HepG2 (cell line): Measurements from ENCODE around the gene FBXL13. TPM values are rescaled to one million over a fixed set of nuclear protein-coding genes. Genes with fewer than 3 reads are reported as not detected.
A peak's percentile ranks its signal among the peaks of the same experiment; 100 is the strongest.

ENCODE experiments used
- AGO2 ChIP-seq: fragments of 200-400 bp; formaldehyde crosslinking; optimal IDR thresholded peaks from 2 replicates; pipeline ENCODE3; 2017; ENCODE audit warnings: mild to moderate bottlenecking, low read depth, low read length, moderate library complexity
- CREB1 ChIP-seq, 2 experiments: fragments of 450-650 bp in 1 of 2; IDR thresholded peaks; 2 replicates each; pipeline ENCODE4 v1.6.1; 2016 to 2017; ENCODE audit warnings: control low read depth in 1 of 2, mild to moderate bottlenecking in 1 of 2, missing compliant biosample characterization in 1 of 2, missing genetic modification characterization in 1 of 2
- DMAP1 ChIP-seq: IDR thresholded peaks from 2 replicates; pipeline ENCODE4 v1.6.1; 2016
- ESRRA ChIP-seq: sonication (generic); formaldehyde crosslinking; IDR thresholded peaks from 2 replicates; pipeline ENCODE4 v1.5.1; 2020; ENCODE audit warnings: mild to moderate bottlenecking, low read depth, missing genetic modification reagents
- HDAC2 ChIP-seq: sonication (generic); formaldehyde crosslinking; IDR thresholded peaks from 2 replicates; pipeline ENCODE4 v1.4.0; 2020; ENCODE audit warnings: missing genetic modification reagents
- MAF1 ChIP-seq: sonication (generic); formaldehyde crosslinking; IDR thresholded peaks from 2 replicates; pipeline ENCODE4 v1.5.0; 2020; ENCODE audit warnings: missing genetic modification reagents, borderline replicate concordance
- MXD3 ChIP-seq: IDR thresholded peaks from 2 replicates; pipeline ENCODE4 v1.6.1; 2016; ENCODE audit warnings: mild to moderate bottlenecking, missing biosample characterization, missing genetic modification reagents
- NRL ChIP-seq: sonication (generic); formaldehyde crosslinking; IDR thresholded peaks from 2 replicates; pipeline ENCODE4 v1.5.0; 2020; ENCODE audit warnings: missing genetic modification reagents, mild to moderate bottlenecking, moderate library complexity, borderline replicate concordance
- SAP130 ChIP-seq: IDR thresholded peaks from 2 replicates; pipeline ENCODE4 v1.6.1; 2016; ENCODE audit warnings: low read depth
- SETDB1 ChIP-seq: sonication (generic); formaldehyde crosslinking; IDR thresholded peaks from 2 replicates; pipeline ENCODE4 v1.5.1; 2020; ENCODE audit warnings: missing genetic modification reagents, mild to moderate bottlenecking, borderline replicate concordance
- SKI ChIP-seq: fragments of 450-650 bp; IDR thresholded peaks from one replicate; pipeline ENCODE4 v1.6.1; 2018; ENCODE audit warnings: mild to moderate bottlenecking; ENCODE audit not compliant: partially characterized antibody
- SMAD3 ChIP-seq: sonication (generic); formaldehyde crosslinking; IDR thresholded peaks from 2 replicates; pipeline ENCODE4 v1.4.0; 2020; ENCODE audit warnings: missing genetic modification reagents
- TAF1 ChIP-seq: sonication (generic); formaldehyde crosslinking; IDR thresholded peaks from 2 replicates; pipeline ENCODE4 v1.4.0; 2020; ENCODE audit warnings: missing genetic modification reagents
- THYN1 ChIP-seq: sonication (generic); formaldehyde crosslinking; IDR thresholded peaks from 2 replicates; pipeline ENCODE4 v1.8.1; 2023; ENCODE audit warnings: low read depth, mild to moderate bottlenecking, moderate library complexity, missing genetic modification reagents, borderline replicate concordance
- ZBTB43 ChIP-seq: sonication (generic); formaldehyde crosslinking; conservative IDR thresholded peaks from 2 replicates; pipeline ENCODE4 v1.4.0; 2020; ENCODE audit warnings: missing genetic modification reagents
- ZNF101 ChIP-seq: sonication (generic); formaldehyde crosslinking; IDR thresholded peaks from 2 replicates; pipeline ENCODE4 v1.4.0; 2020; ENCODE audit warnings: mild to moderate bottlenecking, low read depth, missing genetic modification reagents, borderline replicate concordance
- ZNF225 ChIP-seq: sonication (generic); formaldehyde crosslinking; IDR thresholded peaks from 2 replicates; pipeline ENCODE4 v1.4.0; 2020; ENCODE audit warnings: mild to moderate bottlenecking, missing genetic modification reagents
- ZNF572 ChIP-seq: sonication (generic); formaldehyde crosslinking; IDR thresholded peaks from 2 replicates; pipeline ENCODE4 v1.5.1; 2020; ENCODE audit warnings: mild to moderate bottlenecking, missing genetic modification reagents
- polyA plus RNA-seq, 8 experiments: library from polyadenylated mRNA; depleted of rRNA in 3 of 8; stranded (reverse) in 7 of 8; unstranded in 1 of 8; fragments of >200 nt; fragmentation: Illumina TruSeq in 4 of 8; extraction: Trizol in 4 of 8; gene quantifications; 2 replicates each; pipeline versions ENCODE4 v1.2.1 to v1.2.3, GENCODE V29; 2011 to 2016; ENCODE audit warnings: low read depth in 4 of 8, missing spikeins in 1 of 8, mixed read lengths in 1 of 8; ENCODE audit not compliant: insufficient read depth in 1 of 8
- total RNA-seq, 5 experiments: library from RNA; depleted of rRNA; stranded (reverse); fragments of >200 nt; fragmentation: Illumina TruSeq; extraction: Trizol; gene quantifications; 2 replicates each; pipeline ENCODE4 v1.2.3, GENCODE V29; 2016; ENCODE audit warnings: low read depth in 1 of 5
- TF ChIP-seq, protein P1 (sequence below): sonication (generic); formaldehyde crosslinking; IDR thresholded peaks from 2 replicates; pipeline ENCODE4 v1.4.0; 2020; ENCODE audit warnings: missing genetic modification reagents, borderline replicate concordance
- TF ChIP-seq, protein P2 (sequence below): sonication (generic); formaldehyde crosslinking; IDR thresholded peaks from 2 replicates; pipeline ENCODE4 v1.5.0; 2020; ENCODE audit warnings: missing genetic modification reagents
- TF ChIP-seq, protein P3 (sequence below): sonication (generic); formaldehyde crosslinking; IDR thresholded peaks from 2 replicates; pipeline ENCODE4 v1.8.1; 2022; ENCODE audit warnings: low read depth, mild to moderate bottlenecking, missing genetic modification reagents

FBXL13 gene
- total and polyA plus RNA-seq, 2 of the 13 experiments (the other 11 are each of a cell fraction or from before 2014, with no cell fraction given), result 0.24 to 0.77 TPM

DNA sequence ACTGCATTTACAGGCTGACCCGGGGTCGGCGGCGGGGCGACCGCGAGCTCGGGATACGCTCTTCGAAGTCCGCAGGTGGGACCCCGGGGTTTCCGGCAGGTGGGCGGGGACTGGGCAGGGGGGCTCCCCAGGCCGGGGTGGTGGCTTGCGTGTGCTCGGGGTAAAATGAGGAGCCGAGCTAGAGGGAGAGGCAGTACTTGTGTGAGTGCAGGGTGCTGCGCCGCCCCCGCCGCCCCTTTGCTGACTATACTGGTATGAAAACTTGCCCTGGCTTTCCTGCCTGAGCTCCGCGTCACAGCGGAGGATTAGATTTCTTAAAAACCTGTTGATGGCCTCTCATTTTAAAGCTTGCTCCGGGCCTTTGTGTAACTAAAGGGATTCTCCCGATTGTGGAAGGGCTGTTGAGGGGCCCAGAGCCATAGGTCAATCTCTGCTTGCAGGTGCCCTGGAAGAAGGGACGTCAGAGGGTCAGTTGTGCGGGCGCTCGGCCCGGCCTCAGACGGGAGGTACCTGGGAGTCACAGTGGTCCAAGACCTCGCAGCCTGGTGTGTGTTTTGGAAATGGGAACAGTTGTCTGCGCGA is 832 bp upstream of the FBXL13 start (continued):
- TF ChIP-seq HDAC2, result no peak
- peak; percentile 22; the same call in 1 of the 2 replicates for TF ChIP-seq ZNF572 (CRISPR knock-in tag)
- TF ChIP-seq, protein P1, sequence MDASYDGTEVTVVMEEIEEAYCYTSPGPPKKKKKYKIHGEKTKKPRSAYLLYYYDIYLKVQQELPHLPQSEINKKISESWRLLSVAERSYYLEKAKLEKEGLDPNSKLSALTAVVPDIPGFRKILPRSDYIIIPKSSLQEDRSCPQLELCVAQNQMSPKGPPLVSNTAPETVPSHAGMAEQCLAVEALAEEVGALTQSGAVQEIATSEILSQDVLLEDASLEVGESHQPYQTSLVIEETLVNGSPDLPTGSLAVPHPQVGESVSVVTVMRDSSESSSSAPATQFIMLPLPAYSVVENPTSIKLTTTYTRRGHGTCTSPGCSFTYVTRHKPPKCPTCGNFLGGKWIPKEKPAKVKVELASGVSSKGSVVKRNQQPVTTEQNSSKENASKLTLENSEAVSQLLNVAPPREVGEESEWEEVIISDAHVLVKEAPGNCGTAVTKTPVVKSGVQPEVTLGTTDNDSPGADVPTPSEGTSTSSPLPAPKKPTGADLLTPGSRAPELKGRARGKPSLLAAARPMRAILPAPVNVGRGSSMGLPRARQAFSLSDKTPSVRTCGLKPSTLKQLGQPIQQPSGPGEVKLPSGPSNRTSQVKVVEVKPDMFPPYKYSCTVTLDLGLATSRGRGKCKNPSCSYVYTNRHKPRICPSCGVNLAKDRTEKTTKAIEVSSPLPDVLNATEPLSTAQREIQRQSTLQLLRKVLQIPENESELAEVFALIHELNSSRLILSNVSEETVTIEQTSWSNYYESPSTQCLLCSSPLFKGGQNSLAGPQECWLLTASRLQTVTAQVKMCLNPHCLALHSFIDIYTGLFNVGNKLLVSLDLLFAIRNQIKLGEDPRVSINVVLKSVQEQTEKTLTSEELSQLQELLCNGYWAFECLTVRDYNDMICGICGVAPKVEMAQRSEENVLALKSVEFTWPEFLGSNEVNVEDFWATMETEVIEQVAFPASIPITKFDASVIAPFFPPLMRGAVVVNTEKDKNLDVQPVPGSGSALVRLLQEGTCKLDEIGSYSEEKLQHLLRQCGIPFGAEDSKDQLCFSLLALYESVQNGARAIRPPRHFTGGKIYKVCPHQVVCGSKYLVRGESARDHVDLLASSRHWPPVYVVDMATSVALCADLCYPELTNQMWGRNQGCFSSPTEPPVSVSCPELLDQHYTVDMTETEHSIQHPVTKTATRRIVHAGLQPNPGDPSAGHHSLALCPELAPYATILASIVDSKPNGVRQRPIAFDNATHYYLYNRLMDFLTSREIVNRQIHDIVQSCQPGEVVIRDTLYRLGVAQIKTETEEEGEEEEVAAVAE, result no peak
- TF ChIP-seq, protein P2, sequence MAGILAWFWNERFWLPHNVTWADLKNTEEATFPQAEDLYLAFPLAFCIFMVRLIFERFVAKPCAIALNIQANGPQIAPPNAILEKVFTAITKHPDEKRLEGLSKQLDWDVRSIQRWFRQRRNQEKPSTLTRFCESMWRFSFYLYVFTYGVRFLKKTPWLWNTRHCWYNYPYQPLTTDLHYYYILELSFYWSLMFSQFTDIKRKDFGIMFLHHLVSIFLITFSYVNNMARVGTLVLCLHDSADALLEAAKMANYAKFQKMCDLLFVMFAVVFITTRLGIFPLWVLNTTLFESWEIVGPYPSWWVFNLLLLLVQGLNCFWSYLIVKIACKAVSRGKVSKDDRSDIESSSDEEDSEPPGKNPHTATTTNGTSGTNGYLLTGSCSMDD (CRISPR knock-in tag), result no peak
- no peak for TF ChIP-seq ZBTB43
- no peak for TF ChIP-seq SKI
- TF ChIP-seq TAF1, result peak; percentile 29
- TF ChIP-seq, protein P3, sequence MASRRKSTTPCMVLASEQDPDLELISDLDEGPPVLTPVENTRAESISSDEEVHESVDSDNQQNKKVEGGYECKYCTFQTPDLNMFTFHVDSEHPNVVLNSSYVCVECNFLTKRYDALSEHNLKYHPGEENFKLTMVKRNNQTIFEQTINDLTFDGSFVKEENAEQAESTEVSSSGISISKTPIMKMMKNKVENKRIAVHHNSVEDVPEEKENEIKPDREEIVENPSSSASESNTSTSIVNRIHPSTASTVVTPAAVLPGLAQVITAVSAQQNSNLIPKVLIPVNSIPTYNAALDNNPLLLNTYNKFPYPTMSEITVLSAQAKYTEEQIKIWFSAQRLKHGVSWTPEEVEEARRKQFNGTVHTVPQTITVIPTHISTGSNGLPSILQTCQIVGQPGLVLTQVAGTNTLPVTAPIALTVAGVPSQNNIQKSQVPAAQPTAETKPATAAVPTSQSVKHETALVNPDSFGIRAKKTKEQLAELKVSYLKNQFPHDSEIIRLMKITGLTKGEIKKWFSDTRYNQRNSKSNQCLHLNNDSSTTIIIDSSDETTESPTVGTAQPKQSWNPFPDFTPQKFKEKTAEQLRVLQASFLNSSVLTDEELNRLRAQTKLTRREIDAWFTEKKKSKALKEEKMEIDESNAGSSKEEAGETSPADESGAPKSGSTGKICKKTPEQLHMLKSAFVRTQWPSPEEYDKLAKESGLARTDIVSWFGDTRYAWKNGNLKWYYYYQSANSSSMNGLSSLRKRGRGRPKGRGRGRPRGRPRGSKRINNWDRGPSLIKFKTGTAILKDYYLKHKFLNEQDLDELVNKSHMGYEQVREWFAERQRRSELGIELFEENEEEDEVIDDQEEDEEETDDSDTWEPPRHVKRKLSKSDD (CRISPR knock-in tag), result no peak
- TF ChIP-seq NRL, result no peak
- peak; percentile 5; the same call in 1 of the 2 replicates for TF ChIP-seq DMAP1 (CRISPR knock-in tag)
- TF ChIP-seq SAP130 (CRISPR knock-in tag), result no peak
- no peak for TF ChIP-seq CREB1 (IDR thresholded peaks at IDR 0.05)
- TF ChIP-seq CREB1 (CRISPR knock-in tag; IDR thresholded peaks at IDR 0.05), result no peak
- TF ChIP-seq ZNF101, result no peak
- TF ChIP-seq THYN1 (CRISPR knock-in tag), result no peak
- TF ChIP-seq SETDB1, result no peak
- TF ChIP-seq MAF1 (CRISPR knock-in tag), result no peak
- no peak for TF ChIP-seq SMAD3 (CRISPR knock-in tag)
- TF ChIP-seq ESRRA, result no peak
- no peak for TF ChIP-seq MXD3 (CRISPR knock-in tag)
- TF ChIP-seq ZNF225 (CRISPR knock-in tag), result no peak
- no peak for TF ChIP-seq AGO2
